Cerebellar cortex (tissue), 1 donor: ENCODE data around the gene PKIG.
"Not testable (repeated sequence)": the region's sequence is repeated elsewhere in the genome, so short reads cannot be mapped to it uniquely, and the experiment has no call there.

ENCODE experiments used
- DNase-seq: peaks from one replicate; pipeline ENCODE4 v3.0.0-alpha.2; 2015; ENCODE audit warnings: low spot score

The PKIG gene

DNA sequence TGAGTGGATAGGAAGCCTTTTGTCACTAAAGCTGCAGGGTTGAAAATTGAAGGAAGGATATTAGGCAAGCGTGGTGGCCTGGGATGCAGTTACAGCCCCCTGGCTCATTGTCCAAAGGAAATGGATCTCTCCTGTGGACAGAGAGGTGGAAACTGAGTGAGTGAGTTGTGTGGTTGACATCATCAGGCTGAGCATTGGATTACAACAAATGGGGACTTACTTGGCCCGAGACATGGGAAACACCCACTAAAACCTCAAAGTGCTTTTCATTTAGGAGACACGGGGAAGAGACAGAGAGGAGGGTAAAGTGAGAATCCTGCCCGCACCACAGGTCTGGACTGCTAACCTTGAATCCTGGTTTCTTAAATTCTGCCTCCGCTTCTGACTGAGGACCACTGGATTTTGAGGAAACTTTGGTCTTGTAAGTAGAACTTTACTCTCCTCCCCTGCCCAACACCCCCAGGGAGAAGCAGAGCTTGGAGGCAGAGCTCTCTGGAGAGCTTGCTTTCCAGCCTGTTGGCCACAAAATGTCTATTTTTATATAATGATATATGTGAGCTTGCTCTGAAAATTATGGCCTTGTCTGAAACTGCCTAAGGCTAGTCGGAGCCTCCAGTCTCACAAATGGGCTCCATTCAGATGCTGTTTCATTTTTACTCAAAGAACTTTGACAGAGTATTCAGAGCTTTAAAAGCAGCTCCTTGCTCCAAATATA is at the start of gene PKIG:
Gene PKIG, plus strand, starts transcription at position 269 of the 715 bp plus-strand sequence. CDS start 31,978 bp downstream, outside the sequence.
- DNase-seq = no peak

DNA sequence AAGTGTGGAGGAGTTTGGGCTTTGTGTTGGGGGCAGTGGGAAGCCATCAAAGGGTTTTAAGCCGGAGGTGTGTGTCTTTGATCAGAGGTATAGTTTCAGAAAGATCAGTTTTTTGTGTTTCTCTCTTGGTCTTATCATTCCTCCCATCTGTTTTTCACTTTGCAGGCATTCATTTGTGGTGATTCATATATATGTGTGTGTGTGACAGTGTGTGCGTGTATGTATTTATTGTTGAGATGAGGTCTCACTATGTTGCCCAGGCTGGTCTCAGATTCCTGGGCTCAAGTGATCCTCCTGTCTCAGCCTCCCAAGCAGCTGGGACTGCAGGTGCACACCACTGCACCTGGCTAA is 49.4 kb upstream of the PKIG start:
- no peak for DNase-seq

DNA sequence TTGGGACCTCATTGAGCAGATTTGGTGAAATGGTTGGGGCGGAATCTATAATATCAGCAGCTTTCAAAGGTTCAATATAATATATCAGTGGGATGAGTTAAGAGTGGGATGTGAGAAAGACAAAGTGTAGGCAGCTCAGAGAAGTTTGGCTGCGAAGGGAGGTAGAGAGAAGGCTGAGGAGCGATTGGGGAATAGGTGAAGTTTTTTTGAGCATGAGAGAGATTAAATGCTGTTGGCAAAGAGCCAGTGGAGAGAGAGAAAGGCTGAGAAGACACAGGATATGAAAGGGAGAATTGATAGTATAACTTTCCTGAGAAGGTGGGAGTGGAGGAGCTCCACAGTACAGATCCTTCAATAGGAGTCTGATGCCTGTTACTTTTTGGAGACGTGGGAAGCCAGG is 48.5 kb upstream of the PKIG start:
- no peak for DNase-seq

DNA sequence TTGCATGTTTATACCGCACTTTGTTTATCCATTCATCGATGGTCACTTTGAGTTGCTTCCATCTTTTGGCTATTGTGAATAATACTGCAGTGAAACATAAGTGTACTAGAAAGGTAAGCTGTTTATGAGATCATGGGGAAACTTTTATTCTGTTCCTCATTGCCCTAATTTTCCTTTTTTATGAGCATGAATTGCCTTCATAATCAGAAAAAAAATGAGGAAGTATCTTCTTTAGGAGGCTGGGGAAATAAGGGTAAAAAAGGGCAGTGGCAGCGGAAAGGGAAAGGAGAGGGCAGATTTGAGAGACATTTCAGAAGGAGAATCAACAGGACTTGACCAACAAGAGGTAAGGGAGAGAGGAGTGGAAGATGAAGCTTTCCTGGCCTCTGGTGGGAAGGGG is 46.2 kb upstream of the PKIG start:
- no peak for DNase-seq

DNA sequence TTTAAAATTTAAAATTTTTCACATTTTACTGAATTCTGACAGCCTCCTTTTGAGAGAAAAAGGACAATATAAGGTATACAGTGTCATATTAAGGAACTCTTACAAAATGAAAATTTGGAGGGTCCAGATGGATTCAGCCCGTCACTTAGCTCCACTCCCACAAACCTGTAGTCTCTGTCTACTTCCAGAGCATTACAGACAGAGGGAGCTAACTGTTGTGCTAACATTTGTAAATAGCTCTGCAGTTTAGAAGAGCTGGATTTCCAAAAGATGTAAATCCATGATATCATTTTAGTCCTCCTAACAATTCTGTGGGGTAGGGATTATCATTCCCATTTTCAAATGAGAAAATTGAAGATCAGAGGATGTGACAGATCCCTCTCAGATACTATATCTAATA is 44.4 kb upstream of the PKIG start:
- DNase-seq = no peak

DNA sequence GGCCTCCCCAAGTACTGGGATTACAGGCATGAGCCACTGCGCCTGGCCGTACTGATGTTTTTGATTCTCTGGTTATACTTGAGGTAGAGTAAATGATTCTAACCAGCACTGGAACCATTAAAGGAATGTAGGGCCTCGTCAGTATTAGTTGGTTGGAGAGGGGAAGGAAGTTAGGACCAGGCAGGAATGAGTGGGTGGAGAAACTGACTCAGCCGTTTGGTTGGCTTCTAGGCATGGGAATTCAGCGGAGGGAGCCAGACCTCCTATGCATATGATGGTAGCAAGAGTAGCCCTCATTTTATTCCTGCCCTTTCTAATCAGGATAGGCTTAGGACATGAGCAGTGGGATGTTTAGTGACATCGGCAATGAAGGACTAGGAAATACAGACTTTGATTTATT is 41.5 kb upstream of the PKIG start:
- DNase-seq = no peak

DNA sequence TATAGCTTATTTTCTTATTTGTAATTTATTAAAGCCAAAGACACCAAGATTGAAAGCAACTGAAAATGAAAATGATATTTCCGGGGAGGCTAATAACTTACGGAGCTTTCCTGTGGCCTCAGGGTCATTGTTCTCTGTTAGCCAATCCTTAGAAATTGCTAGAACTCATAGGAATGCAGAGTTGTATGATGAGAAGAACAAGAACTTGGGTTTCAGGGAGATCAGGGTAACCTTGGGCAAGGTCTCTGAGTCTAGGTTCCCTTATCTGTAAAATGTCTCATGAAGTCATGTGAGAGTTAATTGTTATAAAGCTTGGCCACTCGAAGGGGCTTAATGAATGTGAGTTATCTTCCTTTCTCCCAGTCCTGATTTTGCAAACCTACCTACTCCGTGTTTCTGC is 40.4 kb upstream of the PKIG start:
- DNase-seq = no peak

DNA sequence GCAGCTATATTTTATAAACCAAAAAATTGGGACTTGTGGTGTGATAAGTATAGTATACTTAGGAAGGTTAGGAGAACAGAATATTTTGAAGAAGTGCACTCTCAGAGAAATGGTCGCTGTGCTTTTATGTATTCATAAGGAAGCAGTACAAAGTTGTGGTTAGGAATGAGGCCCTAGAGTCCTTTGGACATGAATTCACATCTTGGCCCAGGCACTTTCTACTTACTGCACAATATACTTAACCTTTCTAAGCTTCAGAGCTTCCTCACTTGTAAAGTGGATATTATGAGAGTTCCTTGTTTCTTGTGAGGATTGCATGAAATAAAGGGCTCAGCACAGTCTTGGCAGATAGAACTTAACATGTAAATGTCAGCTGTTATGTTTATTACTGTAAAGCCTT is 39.5 kb upstream of the PKIG start:
- DNase-seq = no peak

DNA sequence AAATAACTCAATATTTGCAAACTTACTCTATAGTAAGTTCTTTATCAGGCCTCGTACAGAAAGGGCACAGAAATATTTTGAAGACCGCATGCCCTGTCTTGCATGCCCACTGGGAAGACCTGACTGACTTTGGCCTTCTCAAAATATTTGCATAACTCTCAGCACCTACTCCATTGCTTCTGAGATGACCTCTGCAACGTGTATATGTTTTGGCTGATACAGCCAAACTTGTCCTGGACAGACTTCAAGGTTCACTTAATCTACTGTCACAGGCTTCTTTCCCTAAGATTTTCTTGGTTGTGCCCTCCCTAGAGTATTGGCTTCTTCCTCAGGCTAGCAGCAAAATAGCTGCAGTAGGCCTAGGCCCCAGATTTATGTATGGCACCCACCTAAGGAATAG is 39.0 kb upstream of the PKIG start:
- DNase-seq = no peak

DNA sequence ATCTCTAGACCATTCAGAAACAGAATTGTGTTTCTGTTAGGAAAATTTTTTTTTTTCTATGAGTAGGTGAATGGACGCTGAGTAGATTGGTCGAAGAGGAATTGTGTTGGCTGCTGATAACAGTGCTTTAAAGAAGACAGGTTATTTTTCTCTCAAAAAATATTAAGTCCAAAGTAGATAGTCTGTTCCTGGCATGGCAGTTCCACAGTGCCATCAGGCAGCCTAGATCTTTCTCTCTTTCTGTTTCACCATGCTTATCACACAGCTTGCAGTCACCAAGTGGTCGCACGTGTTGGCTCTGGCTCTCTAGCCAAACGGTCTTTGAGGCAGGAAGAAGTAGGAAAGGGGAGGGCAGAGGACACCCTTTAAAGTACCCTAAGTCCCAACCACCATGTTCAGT is 38.1 kb upstream of the PKIG start:
- DNase-seq = no peak

DNA sequence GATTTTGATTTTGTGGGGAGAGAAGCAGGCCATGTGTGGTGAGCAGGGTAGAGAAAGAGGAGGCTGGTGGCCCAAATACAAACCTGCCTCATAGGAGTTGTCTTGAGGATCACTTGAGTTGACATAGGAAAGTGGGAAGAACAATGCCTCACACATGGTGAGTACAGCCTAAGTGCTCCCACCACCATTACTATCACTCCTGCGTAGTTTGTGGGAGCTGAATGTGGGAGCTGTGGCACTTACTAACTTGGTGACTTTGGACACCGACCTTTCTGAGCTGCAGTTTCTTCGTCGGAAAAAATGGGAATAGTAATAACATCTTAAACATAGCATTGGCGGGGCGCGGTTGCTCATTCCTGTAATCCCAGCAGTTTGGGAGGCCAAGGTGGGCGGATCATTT is 35.0 kb upstream of the PKIG start:
- DNase-seq = no peak

DNA sequence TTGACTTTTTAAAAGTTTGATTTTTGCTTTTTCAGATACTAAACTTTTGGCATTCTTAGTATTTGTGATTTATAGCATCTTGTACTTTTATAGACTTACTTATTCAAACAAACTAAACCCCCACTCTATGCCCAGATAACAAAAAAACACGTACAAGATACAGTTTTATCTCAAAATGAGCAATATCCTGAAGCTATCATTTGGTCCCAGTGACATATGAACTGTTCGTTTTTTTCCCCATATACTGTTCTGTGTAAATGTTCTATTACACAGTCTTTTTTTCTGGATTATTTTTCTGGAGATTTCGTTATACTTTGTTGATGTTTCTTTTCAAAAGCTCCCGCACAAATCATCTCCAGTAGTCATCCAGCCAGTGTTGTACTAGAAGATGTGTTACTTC is 33.3 kb upstream of the PKIG start:
- DNase-seq = no peak

DNA sequence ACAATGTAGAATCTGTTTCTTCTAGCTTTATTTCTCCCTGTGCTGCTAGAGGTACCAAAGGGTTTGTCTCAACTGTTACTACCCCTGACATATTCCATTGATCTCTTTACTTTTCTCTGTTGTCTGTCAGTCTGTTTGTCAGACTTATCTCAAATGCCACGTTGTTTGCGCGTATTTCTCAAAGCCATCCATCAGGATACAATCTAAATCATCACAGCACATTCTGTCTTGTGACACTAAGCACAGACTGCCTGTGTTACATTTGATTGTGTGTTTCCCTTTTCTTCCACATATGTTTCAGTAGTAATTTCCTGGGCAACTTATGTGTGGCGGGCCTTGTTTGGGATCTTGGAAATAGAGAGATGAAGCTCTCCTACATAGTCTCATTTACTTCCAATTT is 30.3 kb upstream of the PKIG start:
- no peak for DNase-seq

DNA sequence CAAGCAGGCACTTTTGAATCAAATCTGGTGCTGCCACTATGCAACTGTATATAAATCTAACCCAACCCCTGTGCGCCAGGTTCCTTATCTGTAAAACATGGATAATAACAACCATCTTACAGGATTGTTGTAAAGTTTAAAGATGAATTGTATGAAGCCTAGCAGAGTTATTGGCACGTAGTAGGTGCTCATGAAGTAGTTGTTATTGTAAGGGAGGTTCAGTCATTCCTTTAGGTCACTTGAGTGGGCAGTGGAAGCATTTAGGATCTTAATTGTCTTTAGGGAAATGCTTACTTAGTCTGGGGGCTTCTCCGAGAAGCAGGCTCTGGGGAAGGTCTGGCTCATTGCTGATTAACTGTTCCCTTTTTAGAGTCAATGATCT is 29.8 kb upstream of the PKIG start:
- DNase-seq = no peak

DNA sequence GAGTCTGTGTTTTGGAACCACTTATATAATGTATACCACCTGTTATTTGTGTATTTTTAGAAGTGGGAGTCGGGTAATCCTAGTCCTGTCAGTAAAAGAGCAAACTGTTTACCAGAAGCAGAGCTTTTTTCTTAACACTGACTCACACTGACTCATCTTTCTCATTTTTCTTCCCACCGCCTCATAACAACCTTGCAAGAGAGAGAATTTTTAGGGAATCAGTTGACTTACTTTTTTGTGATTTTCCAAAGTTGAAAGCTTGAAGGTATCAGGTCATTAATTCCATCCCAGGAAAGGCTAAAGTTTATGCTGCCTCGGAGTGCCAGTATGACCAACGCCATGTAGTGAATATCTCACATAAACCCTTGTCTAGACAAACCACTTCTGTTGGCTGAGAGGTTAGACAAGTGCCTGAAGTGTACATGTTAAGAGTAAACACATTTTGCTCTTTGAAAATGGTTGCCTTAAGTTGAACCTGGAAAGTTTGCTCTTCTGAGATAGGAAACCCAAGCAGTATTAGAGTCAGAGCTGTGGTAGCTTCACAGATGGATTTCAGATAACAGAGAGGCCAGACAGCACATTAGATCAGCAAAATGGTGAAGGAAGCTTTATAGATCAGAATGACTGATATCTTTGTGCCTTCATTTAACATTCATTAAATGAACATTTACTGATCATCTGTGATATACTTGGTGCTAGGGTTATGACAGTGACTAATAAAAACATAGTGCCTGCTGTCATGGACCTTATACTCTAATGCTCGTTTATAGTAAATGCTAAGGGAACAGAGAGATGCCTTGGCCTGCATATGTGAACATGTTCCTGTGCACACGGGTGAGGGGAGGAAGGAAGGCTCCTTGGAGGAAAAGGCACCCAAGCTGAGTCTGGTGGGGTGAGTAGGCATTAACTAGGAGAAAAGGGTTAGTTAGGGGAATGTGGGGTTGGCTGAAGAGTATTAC is 29.1 kb upstream of the PKIG start:
- DNase-seq = no peak

DNA sequence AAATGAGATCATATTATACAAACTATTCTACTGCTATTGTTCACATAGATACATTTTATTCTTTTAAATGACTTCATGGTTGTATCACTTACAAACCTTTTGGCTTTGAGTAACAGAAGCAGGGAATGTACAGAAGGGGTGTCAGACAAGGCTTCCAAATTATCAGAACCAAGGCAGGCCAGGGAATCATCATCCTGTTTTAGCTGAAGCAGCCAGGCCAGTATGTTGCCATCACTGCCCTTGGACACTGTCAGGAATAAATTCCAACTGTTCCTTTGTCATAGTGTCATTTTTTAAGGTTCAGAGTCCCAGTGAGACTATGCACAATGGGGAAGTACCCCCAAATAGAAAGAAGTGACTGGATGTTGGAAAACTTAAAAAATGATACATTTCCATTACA is 23.1 kb upstream of the PKIG start:
- no peak for DNase-seq

DNA sequence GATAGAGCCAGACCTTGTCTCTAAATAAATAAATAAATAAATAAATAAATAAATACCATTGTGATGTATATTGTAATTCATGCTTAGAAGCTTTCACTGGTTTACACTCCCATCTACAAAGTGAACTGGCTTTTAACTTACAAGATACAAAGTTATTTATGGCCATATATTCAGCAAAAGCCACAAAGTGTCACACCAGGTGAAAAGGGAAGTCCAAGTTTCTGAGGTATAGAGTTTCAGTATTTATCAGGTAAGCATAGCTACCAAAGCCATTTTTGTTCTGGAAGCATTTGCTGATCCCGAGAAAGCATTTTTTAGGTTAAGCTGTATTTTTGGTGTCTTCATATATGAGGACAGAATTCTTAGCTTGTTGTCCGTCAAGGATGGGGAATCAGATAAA is 22.1 kb upstream of the PKIG start:
- no peak for DNase-seq

DNA sequence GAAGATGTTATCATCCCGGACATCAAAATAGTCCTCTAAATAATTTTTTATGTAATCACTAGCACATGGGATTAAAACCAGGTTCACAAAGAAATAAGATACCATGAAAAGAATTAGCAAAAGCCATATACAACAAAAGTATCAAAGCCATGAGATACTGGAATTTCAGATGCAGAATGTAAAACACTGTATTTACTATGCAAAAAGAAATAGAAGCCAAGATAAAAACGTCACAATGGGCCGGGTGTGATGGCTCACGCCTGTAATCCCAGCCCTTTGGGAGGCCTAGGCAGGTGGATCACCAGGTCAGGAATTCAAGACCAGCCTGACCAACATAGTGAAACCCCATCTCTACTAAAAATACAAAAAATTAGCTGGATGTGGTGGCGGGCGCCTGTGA is 21.6 kb upstream of the PKIG start:
- DNase-seq = not testable (repeated sequence)

DNA sequence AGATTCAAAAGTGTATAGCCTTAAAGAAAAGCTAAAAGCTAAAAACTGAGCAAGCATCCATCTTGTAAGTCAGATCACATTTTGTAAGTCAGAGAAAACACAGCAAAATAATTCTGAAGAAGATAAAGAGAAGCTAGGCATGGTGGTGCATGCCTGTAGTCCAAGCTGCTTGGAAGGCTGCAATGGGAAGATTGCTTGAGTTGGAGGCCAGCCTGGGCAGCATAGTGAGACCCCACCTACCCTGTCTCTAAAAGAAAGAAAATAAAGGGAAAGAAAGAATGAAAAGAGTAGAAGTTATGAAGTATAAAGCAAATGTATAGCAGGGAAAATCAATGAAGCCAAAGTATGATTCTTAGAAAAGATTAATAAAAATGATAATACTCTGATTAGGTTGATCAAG is 20.5 kb upstream of the PKIG start:
- DNase-seq = no peak

DNA sequence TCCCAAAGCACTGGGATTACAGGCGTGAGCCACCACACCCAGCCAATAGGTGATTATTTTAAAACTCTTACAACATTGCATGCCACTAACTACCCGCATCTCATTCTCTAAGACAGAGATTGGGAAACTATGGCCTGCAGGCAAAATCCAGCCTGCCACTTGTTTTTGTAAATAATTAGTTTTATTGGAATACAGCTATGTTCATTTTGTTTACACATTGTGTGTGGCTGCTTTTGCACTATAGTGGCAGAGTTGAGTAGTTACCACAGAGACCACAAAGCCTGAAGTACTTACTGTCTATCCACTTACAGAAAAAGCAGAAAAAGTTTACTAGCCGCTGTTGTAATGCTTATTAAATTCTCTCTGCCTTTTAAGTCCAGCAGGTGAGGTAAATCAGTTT is 16.4 kb upstream of the PKIG start:
- no peak for DNase-seq

DNA sequence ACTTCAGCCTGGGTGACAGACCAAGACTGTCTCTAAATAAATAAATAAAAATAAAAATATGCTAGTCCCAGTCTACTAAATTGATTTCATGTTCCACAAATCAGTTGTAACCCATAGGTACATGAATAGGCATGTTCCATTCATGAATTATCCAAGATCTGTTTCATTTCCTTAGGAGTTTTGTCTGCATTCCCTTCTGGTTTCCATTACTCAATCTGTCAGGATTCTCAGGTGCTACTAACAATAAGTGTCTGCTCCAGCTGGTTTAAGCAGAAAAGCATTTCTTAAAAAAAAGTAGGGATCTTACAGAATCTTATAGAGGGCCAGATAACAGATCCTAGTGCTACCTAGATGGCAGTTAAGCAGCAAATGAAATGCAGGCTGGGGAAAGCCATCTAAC is 15.6 kb upstream of the PKIG start:
- no peak for DNase-seq

DNA sequence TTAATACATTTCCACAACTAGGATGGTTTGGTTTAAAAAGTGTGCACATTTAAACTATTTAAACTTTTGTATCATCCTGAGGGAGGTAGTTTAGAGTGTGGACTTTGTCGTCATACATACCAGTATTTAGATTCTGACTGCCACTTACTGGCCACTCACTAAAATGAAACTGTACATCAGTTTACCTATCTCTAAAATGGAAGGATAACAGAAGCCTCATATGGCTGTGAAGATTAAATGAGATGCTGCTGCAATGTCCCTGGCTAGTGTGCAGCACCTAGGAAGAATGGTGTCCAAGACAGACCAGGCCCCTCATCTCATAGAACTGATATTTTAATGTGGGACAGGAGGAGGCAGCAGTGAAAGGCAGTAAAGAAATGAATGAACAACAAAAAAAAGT is 12.0 kb upstream of the PKIG start:
- DNase-seq = no peak

DNA sequence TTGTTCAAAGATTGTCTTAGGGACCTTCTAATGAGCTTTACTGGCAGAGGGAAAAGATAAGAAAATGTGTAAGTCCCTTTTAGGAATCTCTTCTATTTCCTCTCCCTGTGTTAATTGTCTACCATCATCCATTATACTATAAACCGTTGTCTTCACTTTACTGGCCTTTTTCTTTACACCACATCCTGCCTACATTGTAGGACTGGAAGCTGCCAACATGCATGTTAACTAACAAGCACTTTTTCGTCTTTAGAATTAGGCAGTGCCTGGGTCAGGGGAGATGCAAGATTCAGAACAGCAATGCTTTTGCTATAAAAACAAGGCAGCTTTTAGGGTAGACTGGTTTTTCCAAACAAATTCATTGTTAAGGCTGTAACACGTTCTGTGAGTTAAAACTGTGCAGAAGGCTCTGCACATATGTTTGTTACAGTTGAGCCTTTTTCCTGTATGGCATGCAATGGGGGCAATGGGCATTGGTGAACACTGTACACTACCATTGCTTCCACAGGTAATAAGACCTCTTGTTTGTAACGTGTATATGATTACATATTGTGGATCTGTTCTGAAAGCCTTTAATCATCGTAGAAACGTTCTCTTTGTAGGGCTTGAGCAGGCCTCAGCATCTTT is 10.9 kb upstream of the PKIG start:
- peak; percentile 20 for DNase-seq
